Large intestine (tissue), 12 donors: Measurements from ENCODE around the gene CEP120. TPM values are rescaled to one million over a fixed set of nuclear protein-coding genes. Genes with fewer than 3 reads are reported as not detected.
"Not testable (repeated sequence)": the region's sequence is repeated elsewhere in the genome, so short reads cannot be mapped to it uniquely, and the experiment has no call there.

ENCODE experiments used
- DNase-seq, 2 donors: peaks; one replicate each; pipeline versions ENCODE4 v3.0.0 to v3.0.0-alpha.2; 2013
- H3K27ac ChIP-seq: one replicate; pipeline ENCODE4 v1.5.1; 2013; ENCODE audit warnings: low read length
- H3K27me3 ChIP-seq: 2 replicates; pipeline ENCODE4 v1.6.1; 2013; ENCODE audit warnings: low read length; ENCODE audit not compliant: control insufficient read depth, insufficient read depth
- H3K36me3 ChIP-seq: 2 replicates; pipeline ENCODE4 v1.6.1; 2013; ENCODE audit warnings: low read length; ENCODE audit not compliant: control insufficient read depth, insufficient read depth
- H3K4me1 ChIP-seq: one replicate; pipeline ENCODE4 v1.6.1; 2013; ENCODE audit warnings: low read length; ENCODE audit not compliant: control insufficient read depth, insufficient read depth
- H3K4me3 ChIP-seq: one replicate; pipeline ENCODE4 v1.5.1; 2013; ENCODE audit warnings: low read length
- H3K9me3 ChIP-seq: one replicate; pipeline ENCODE4 v1.6.1; 2013; ENCODE audit warnings: mild to moderate bottlenecking, low read depth, low read length, moderate library complexity; ENCODE audit not compliant: control insufficient read depth
- WGBS: methylation state at CpG from one replicate; pipeline ENCODE4 v1.1.5; 2013; ENCODE audit warnings: low lambda C conversion rate; ENCODE audit not compliant: insufficient coverage; 5-methylcytosine and 5-hydroxymethylcytosine counted together
- long read RNA-seq, 11 donors: transcript quantifications; one replicate each; lab custom pipeline, GENCODE V29; 2026
- polyA plus RNA-seq: library from polyadenylated mRNA; unstranded; fragments of 120-200 nt; gene quantifications from one replicate; pipeline ENCODE4 v1.2.1, GENCODE V29; 2013

The CEP120 gene
- polyA plus RNA-seq, result 12.2 TPM
- long read RNA-seq, donor 1, result 0 reads
- long read RNA-seq, donor 2, result 0 reads
- long read RNA-seq, donor 3, full-length matches to known transcripts, result 2 of 2 reads
- long read RNA-seq, donor 3, partial matches to known transcripts, result 0 of 2 reads
- long read RNA-seq, donor 3, other reads (novel, unspliced or antisense), result 0 of 2 reads
- long read RNA-seq, donor 4, result 0 reads
- long read RNA-seq, donor 5, result 0 reads
- long read RNA-seq, donor 6, result 0 reads
- long read RNA-seq, donor 7, result 0 reads
- long read RNA-seq, donor 8, result 0 reads
- long read RNA-seq, donor 9, result 0 reads
- long read RNA-seq, donor 10, full-length matches to known transcripts, result 3 of 3 reads
- long read RNA-seq, donor 10, partial matches to known transcripts, result 0 of 3 reads
- long read RNA-seq, donor 10, other reads (novel, unspliced or antisense), result 0 of 3 reads
- long read RNA-seq, donor 11, result 0 reads

DNA sequence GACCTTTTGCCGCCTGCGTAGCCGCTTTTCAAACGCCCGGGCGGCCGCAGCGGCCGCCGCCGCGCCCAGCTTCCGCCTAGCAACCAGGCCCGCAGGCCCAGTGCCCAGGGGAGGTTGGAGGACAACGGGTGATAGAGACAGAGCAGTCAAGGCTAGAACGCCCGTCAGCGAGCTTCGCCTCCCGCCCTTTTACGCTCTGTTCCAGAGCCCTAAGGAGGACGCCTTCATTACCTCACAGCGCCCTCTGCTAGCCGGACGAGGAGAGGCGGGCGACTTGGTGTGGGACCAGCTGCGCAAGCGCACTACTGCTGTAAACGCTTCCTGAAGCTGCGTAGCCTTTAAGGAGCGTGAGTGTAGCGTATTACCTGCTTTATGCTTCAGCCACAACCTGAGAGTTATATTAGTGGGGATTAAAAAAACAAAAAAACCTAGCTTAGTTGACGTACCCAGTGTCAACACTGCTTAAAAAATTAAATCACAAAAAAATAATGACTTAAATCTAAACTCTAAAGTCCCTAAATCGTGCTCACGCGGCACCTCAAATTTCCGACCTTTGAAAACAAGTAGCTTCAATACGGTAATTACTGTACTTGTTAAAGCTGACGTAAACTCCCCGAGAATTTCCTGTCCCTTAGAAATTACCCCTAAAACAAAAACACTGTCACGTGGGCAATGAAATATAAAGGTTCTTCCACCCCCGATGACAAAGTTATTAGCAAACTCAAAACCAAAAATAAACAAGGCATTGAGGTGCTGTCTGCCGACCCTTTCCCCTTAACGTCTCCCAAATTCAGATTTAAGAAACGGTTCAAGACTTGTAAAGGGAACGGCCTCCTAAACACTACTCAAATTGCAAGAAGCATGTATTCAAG, at the start of gene CEP120:
CEP120 (minus strand) TSS at position 126 of the 872 bp plus-strand sequence. CDS start 405 bp downstream, outside the sequence.
- peaks cover under 1% of the 10 kb centered on the region for H3K36me3 ChIP-seq
- peak within 1 kb of the TSS; percentile 72 for H3K27ac ChIP-seq
- peaks cover 5% of the 10 kb centered on the region for H3K4me1 ChIP-seq
- DNase-seq, result peak; percentile 99 to 100
- H3K4me3 ChIP-seq, result peak within 1 kb of the TSS; percentile 88
- no peaks in the 10 kb centered on the region for H3K27me3 ChIP-seq
- no peaks in the 10 kb centered on the region for H3K9me3 ChIP-seq
- WGBS, result 0% methylated on average over 6 of the region's 47 CpGs

DNA sequence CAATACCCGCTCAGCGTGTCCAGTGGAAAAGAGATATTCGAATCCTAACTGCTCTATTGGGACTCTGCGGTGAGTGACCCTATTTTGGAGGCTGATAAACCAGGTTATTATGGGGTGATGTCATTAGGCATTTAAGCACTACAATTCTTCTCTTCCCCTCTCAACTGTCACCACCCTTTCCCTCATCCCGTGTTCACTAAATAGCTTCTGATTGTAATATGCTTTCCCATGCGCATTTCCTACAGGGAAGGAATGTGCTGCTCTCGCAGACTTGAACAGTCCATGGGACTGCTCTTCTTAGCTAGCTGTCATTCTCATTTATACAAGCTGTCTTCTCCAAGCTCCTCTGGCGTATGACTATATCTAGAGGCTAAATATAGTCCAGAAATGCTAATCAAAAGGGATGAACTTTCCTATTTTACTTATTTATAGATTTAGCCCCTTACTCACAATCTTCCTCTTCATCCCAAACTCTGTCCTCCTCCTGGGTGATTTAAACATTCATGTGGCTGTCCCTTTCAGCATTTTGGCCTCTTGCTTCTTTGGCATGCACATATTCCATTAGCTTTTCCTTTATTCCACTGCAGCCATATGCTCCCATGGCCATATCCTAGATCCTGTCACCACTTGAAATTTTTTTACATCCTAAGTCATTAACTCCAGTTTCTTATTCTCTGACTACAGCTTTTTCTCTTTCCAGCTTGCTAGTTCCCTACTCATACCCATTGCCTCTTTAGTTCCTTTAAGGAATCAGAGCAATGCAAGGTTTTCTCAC, 49.1 kb upstream of the CEP120 start:
- 90% methylated on average over 4 of the region's 8 CpGs for WGBS
- H3K27me3 ChIP-seq, result no peaks in the 10 kb centered on the region
- no peaks in the 10 kb centered on the region for H3K36me3 ChIP-seq
- H3K27ac ChIP-seq, result no peak overlapping the region
- no peak for DNase-seq
- no peaks in the 10 kb centered on the region for H3K9me3 ChIP-seq
- no peak overlapping the region for H3K4me3 ChIP-seq
- no peaks in the 10 kb centered on the region for H3K4me1 ChIP-seq

DNA sequence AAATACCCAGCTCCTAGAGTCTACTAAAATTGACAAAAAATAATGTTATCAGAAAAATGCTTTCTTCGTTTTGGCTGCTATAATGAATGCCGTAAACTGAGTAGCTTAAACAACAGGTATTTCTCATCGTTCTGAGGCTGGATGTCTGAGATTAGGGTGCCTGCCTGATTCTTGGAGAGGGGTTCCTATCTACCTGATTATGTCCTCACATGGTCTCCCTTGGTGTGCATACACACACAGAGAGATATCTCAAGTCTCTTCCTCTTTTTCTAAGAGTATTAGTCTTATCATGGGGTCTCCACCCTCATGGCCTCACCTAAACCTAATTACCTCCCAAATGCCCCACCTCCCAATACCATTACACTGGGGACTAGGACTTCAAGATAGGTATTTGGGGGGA, 48.2 kb upstream of the CEP120 start:
- H3K27me3 ChIP-seq, result no peaks in the 10 kb centered on the region
- no peak for DNase-seq
- no peaks in the 10 kb centered on the region for H3K9me3 ChIP-seq
- H3K27ac ChIP-seq, result no peak overlapping the region
- H3K4me3 ChIP-seq, result no peak overlapping the region
- no peaks in the 10 kb centered on the region for H3K4me1 ChIP-seq
- WGBS, result 100% methylated on average over 3 of the region's 3 CpGs
- H3K36me3 ChIP-seq, result no peaks in the 10 kb centered on the region

GRCh38 chr5:123466839-123467238, 43.6 kb upstream of the CEP120 start:
- not testable (repeated sequence) for H3K27me3 ChIP-seq, H3K36me3 ChIP-seq, H3K4me1 ChIP-seq, H3K4me3 ChIP-seq, H3K9me3 ChIP-seq, H3K27ac ChIP-seq, DNase-seq
- no CpG with 5 or more reads among the region's 1 CpG for WGBS

GRCh38 chr5:123460296-123460729, 37.1 kb upstream of the CEP120 start:
- no CpG with 5 or more reads among the region's 2 CpGs for WGBS
- no peak overlapping the region for H3K4me3 ChIP-seq
- peak overlapping the region; percentile 74 for H3K27ac ChIP-seq
- no peaks in the 10 kb centered on the region for H3K9me3 ChIP-seq
- no peaks in the 10 kb centered on the region for H3K27me3 ChIP-seq
- DNase-seq, result peak; percentile 93 to 97
- H3K4me1 ChIP-seq, result peaks cover 16% of the 10 kb centered on the region
- H3K36me3 ChIP-seq, result no peaks in the 10 kb centered on the region

DNA sequence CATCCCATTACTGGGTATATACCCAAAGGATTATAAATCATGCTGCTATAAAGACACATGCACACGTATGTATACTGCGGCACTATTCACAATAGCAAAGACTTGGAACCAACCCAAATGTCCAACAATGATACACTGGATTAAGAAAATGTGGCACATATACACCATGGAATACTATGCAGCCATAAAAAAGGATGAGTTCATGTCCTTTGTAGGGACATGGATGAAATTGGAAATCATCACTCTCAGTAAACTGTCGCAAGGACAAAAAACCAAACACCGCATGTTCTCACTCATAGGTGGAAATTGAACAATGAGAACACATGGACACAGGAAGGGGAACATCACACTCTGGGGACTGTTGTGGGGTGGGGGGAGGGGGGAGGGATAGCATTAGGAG, 35.8 kb upstream of the CEP120 start:
- not testable (repeated sequence) for H3K27me3 ChIP-seq, H3K4me3 ChIP-seq, H3K36me3 ChIP-seq, H3K27ac ChIP-seq, H3K9me3 ChIP-seq, DNase-seq
- WGBS, result no CpG with 5 or more reads among the region's 4 CpGs
- peaks cover 19% of the 10 kb centered on the region for H3K4me1 ChIP-seq

- H3K27me3 ChIP-seq, result no peaks in the 10 kb centered on the region
- H3K4me3 ChIP-seq, result no peak overlapping the region
- H3K4me1 ChIP-seq, result peaks cover 19% of the 10 kb centered on the region
- no peaks in the 10 kb centered on the region for H3K9me3 ChIP-seq
- no CpG with 5 or more reads among the region's 1 CpG for WGBS
- peak; percentile 89 to 94 for DNase-seq
- no peaks in the 10 kb centered on the region for H3K36me3 ChIP-seq
- H3K27ac ChIP-seq, result peak overlapping the region; percentile 52
Observed at GRCh38 chr5:123456242-123456641, 33.0 kb upstream of the CEP120 start.

DNA sequence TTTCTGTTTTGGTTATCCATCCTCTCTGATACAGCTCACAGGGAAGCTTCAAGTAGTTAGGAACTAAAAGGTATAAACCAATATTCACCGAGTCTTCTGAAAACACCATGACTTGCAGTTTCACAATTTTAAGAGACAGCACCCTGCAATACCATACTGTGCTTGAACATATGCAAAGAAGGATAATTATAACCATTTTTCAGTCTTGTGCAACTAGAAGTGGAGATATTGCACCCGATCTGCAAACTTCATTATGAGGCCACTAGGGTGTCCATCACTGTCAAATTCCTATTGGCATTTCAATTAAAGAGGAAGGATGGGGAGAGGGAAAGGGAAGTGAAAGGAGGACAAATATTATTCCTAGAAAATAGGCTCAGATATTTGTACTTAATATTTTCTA, 32.4 kb upstream of the CEP120 start:
- peaks cover 17% of the 10 kb centered on the region for H3K4me1 ChIP-seq

GRCh38 chr5:123455095-123455494, 31.9 kb upstream of the CEP120 start:
- Histone ChIP-seq H3K4me3 (no peak overlapping the region), H3K27me3 (no peaks in the 10 kb centered on the region), H3K27ac (no peak overlapping the region), H3K4me1 (peaks cover 16% of the 10 kb centered on the region), H3K9me3 (no peaks in the 10 kb centered on the region), H3K36me3 (no peaks in the 10 kb centered on the region)
- WGBS, result no CpG with 5 or more reads among the region's 3 CpGs
- DNase-seq, result no peak

More for the DNA sequence above, 32.4 kb upstream of the CEP120 start:
- Histone ChIP-seq H3K4me3 (no peak overlapping the region), H3K27me3 (no peaks in the 10 kb centered on the region), H3K9me3 (no peaks in the 10 kb centered on the region), H3K36me3 (no peaks in the 10 kb centered on the region), H3K27ac (peak overlapping the region; percentile 39)
- DNase-seq, result peak in 1 of 2 donors; percentile 60
- no CpG with 5 or more reads among the region's 2 CpGs for WGBS
